IPS DF 6.9 (cell line): ENCODE results near the gene INPP5K.

ENCODE experiments used
- DNase-seq: peaks from one replicate; pipeline ENCODE4 v3.0.0-alpha.2; 2013; ENCODE audit warnings: low read depth, low spot score
- H3K27ac ChIP-seq: one replicate; pipeline ENCODE4 v1.5.1; 2013; ENCODE audit warnings: low read length, control low read depth
- H3K27me3 ChIP-seq: 2 replicates; pipeline ENCODE4 v1.6.1; 2013; ENCODE audit warnings: mild to moderate bottlenecking, low read length; ENCODE audit not compliant: control insufficient read depth, insufficient read depth
- H3K36me3 ChIP-seq: 2 replicates; pipeline ENCODE4 v1.6.1; 2013; ENCODE audit warnings: low read length; ENCODE audit not compliant: control insufficient read depth, insufficient read depth
- H3K4me1 ChIP-seq: 2 replicates; pipeline ENCODE4 v1.6.1; 2013; ENCODE audit warnings: low read length; ENCODE audit not compliant: control insufficient read depth, insufficient read depth
- H3K4me3 ChIP-seq: 2 replicates; pipeline ENCODE4 v1.5.1; 2013; ENCODE audit warnings: mild to moderate bottlenecking, low read length
- H3K9me3 ChIP-seq: 2 replicates; pipeline ENCODE4 v1.6.1; 2013; ENCODE audit warnings: low read length, inconsistent platforms; ENCODE audit not compliant: control insufficient read depth, insufficient read depth
- WGBS: extraction: QIAGEN DNeasy Blood & Tissue Kit; methylation state at CpG from one replicate; pipeline ENCODE4 v1.1.7; 2013; ENCODE audit warnings: mixed read lengths, missing lambda C conversion rate; ENCODE audit not compliant: insufficient read length, insufficient coverage; 5-methylcytosine and 5-hydroxymethylcytosine counted together

INPP5K gene

GRCh38 chr17:1473841-1474240, 42.6 kb downstream of the INPP5K start:
- Histone ChIP-seq H3K9me3 (no peaks in the 10 kb centered on the region), H3K4me3 (no peak overlapping the region), H3K4me1 (no peaks in the 10 kb centered on the region; the same call in 1 of the 2 replicates), H3K36me3 (peaks cover 38% of the 10 kb centered on the region), H3K27ac (no peak overlapping the region), H3K27me3 (no peaks in the 10 kb centered on the region)
- WGBS = no CpG with 5 or more reads among the region's 10 CpGs
- DNase-seq = no peak

DNA sequence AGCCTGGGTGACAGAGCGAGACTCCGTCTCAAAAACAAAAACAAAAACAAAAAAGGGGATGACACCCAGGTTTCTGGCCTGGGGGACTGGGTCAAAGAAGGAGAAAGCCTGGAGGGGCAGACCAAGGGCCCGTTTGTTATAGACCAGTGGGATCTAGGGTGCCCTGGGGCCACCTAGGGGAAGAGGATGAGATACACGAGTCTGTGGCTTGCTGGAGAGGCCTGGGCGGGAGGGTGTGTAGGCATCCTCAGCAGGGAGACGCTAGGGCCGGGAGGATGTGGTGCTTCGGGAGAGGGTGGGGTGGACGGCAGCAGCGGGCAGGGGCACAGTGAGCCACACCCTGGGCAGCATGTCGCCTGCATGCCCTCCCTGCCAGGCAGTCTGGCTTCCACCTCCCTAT, 43.2 kb downstream of the INPP5K start:
- WGBS = no CpG with 5 or more reads among the region's 11 CpGs
- peaks cover 38% of the 10 kb centered on the region for H3K36me3 ChIP-seq
- DNase-seq = no peak

GRCh38 chr17:1471911-1472821, 44.2 kb downstream of the INPP5K start:
- peaks cover 36% of the 10 kb centered on the region for H3K36me3 ChIP-seq
- H3K27ac ChIP-seq = no peak overlapping the region
- WGBS = no CpG with 5 or more reads among the region's 42 CpGs

More for the DNA sequence above, 43.2 kb downstream of the INPP5K start:
- Histone ChIP-seq H3K27ac (no peak overlapping the region), H3K4me3 (no peak overlapping the region), H3K27me3 (no peaks in the 10 kb centered on the region), H3K9me3 (no peaks in the 10 kb centered on the region), H3K4me1 (no peaks in the 10 kb centered on the region; the same call in 1 of the 2 replicates)

DNA sequence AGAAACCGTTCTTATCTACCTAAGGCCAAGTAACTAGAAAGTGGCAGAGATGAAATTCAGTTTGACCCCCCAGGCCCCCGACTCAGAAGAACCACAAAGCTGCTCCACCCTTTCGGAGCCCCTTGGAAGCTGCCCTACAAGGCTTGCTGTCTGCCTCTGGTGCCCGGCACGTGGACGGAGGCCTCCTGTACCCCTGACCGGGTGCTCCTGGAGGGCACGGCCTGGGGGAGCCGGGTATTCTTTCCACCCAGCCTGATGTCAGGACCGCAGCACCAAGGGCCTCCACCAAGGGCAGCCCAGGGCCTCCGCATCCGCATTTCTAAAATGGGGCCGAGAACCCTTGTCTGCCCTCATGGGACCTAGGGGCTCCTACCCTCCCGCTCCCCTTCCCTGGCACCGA, 44.9 kb downstream of the INPP5K start:
- Histone ChIP-seq H3K4me1 (no peaks in the 10 kb centered on the region; the same call in 1 of the 2 replicates), H3K36me3 (peaks cover 38% of the 10 kb centered on the region), H3K27me3 (no peaks in the 10 kb centered on the region), H3K9me3 (no peaks in the 10 kb centered on the region), H3K27ac (no peak overlapping the region), H3K4me3 (no peak overlapping the region)
- no peak for DNase-seq
- no CpG with 5 or more reads among the region's 15 CpGs for WGBS

More at GRCh38 chr17:1471911-1472821, 44.2 kb downstream of the INPP5K start:
- no peaks in the 10 kb centered on the region for H3K9me3 ChIP-seq
- no peak for DNase-seq
- no peaks in the 10 kb centered on the region; the same call in 1 of the 2 replicates for H3K4me1 ChIP-seq
- no peak overlapping the region for H3K4me3 ChIP-seq
- H3K27me3 ChIP-seq = no peaks in the 10 kb centered on the region

GRCh38 chr17:1470755-1471462, 45.5 kb downstream of the INPP5K start:
- Histone ChIP-seq H3K27me3 (no peaks in the 10 kb centered on the region), H3K4me1 (no peaks in the 10 kb centered on the region; the same call in 1 of the 2 replicates), H3K9me3 (no peaks in the 10 kb centered on the region), H3K27ac (no peak overlapping the region), H3K36me3 (peaks cover 36% of the 10 kb centered on the region), H3K4me3 (no peak overlapping the region)
- no peak for DNase-seq
- WGBS = no CpG with 5 or more reads among the region's 25 CpGs

GRCh38 chr17:1470071-1470754, 46.2 kb downstream of the INPP5K start:
- H3K27me3 ChIP-seq = no peaks in the 10 kb centered on the region
- no peak overlapping the region for H3K4me3 ChIP-seq
- no peak for DNase-seq
- H3K27ac ChIP-seq = no peak overlapping the region
- H3K9me3 ChIP-seq = no peaks in the 10 kb centered on the region
- no CpG with 5 or more reads among the region's 33 CpGs for WGBS
- peaks cover 36% of the 10 kb centered on the region for H3K36me3 ChIP-seq
- H3K4me1 ChIP-seq = no peaks in the 10 kb centered on the region; the same call in 1 of the 2 replicates

GRCh38 chr17:1469231-1469852, 47.1 kb downstream of the INPP5K start:
- Histone ChIP-seq H3K27me3 (no peaks in the 10 kb centered on the region), H3K4me1 (no peaks in the 10 kb centered on the region; the same call in 1 of the 2 replicates), H3K36me3 (peaks cover 31% of the 10 kb centered on the region), H3K4me3 (no peak overlapping the region), H3K27ac (no peak overlapping the region), H3K9me3 (no peaks in the 10 kb centered on the region)
- DNase-seq = no peak
- no CpG with 5 or more reads among the region's 28 CpGs for WGBS

DNA sequence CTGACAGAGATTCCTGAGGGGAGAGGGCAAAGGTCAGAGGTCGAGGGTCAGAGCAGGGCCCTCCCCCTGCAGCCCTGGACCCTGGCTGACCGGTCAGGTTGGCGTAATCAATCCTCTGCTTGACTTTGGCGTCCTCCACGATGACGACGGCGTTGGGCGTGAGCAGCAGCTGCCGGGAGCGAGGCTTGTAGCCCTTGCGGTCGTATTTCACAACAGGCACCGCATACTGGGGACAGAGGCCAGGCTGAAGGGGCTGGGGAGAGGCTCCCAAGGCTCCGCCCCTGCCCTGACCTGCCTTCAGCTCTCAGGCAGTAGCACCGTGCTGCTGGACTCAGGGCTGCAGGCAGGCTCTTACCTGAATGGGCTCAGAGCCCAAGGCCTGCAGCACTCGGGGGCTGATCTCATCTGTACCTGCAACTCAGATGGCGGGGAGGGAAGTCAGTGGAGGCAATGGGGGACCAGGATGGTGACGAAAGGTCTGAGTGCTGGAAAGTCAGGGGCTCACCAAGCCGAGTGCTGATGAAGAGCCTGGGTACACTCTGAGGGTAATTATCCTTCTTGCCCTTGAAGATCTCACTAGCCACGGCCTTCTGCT, 48.4 kb downstream of the INPP5K start:
- Histone ChIP-seq H3K36me3 (peaks cover 32% of the 10 kb centered on the region), H3K4me1 (no peaks in the 10 kb centered on the region; the same call in 1 of the 2 replicates), H3K27me3 (no peaks in the 10 kb centered on the region)

GRCh38 chr17:1467258-1467657, 49.2 kb downstream of the INPP5K start:
- H3K4me1 ChIP-seq = no peaks in the 10 kb centered on the region; the same call in 1 of the 2 replicates

More for the DNA sequence above, 48.4 kb downstream of the INPP5K start:
- Histone ChIP-seq H3K9me3 (no peaks in the 10 kb centered on the region), H3K27ac (no peak overlapping the region), H3K4me3 (no peak overlapping the region)
- no peak for DNase-seq
- WGBS = no CpG with 5 or more reads among the region's 21 CpGs

More at GRCh38 chr17:1467258-1467657, 49.2 kb downstream of the INPP5K start:
- Histone ChIP-seq H3K4me3 (no peak overlapping the region), H3K27me3 (no peaks in the 10 kb centered on the region), H3K36me3 (peaks cover 32% of the 10 kb centered on the region), H3K9me3 (no peaks in the 10 kb centered on the region), H3K27ac (no peak overlapping the region)
- no CpG with 5 or more reads among the region's 16 CpGs for WGBS
- DNase-seq = no peak
